DND-41 (cell line): ENCODE measurements around the gene EIF1.

ENCODE experiments used
- EZH2 ChIP-seq: IDR thresholded peaks from 3 replicates; pipeline ENCODE4 v1.6.1; 2012; ENCODE audit warnings: borderline replicate concordance, low read depth, mild to moderate bottlenecking, moderate library complexity, low read length, inconsistent platforms; ENCODE audit not compliant: severe bottlenecking
- TF ChIP-seq, protein P1 (sequence below): IDR thresholded peaks from 2 replicates; pipeline ENCODE4 v1.5.1; 2012; ENCODE audit warnings: borderline replicate concordance, low read length, moderate library complexity, mild to moderate bottlenecking; ENCODE audit not compliant: poor library complexity, severe bottlenecking; ENCODE audit errors: extremely low read depth

DNA sequence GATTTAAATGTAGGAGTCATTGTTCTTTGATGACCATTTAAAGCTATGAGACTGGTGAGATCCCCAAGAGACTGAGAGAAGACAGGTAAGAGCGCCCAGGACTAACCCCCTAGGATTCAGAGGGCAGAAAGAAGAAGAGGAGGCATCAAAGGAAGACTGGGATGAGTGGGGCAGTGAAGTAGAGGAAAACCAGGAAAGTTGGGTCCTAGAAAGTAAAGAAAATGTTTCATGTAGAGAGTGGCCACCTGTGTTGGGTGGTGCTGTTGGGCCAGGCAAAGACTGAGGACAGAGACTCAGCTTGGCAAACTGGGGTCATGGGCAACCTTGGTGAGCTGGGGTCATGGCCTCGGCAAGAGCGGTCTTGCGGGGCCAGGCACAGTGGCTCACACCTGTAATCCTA is 47.1 kb downstream of the EIF1 start:
- TF ChIP-seq, protein P1, sequence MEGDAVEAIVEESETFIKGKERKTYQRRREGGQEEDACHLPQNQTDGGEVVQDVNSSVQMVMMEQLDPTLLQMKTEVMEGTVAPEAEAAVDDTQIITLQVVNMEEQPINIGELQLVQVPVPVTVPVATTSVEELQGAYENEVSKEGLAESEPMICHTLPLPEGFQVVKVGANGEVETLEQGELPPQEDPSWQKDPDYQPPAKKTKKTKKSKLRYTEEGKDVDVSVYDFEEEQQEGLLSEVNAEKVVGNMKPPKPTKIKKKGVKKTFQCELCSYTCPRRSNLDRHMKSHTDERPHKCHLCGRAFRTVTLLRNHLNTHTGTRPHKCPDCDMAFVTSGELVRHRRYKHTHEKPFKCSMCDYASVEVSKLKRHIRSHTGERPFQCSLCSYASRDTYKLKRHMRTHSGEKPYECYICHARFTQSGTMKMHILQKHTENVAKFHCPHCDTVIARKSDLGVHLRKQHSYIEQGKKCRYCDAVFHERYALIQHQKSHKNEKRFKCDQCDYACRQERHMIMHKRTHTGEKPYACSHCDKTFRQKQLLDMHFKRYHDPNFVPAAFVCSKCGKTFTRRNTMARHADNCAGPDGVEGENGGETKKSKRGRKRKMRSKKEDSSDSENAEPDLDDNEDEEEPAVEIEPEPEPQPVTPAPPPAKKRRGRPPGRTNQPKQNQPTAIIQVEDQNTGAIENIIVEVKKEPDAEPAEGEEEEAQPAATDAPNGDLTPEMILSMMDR, result no peak
- no peak for TF ChIP-seq EZH2
